B cell (primary cell): Measurements from ENCODE around the gene YEATS2.

Experiments used
- EZH2 ChIP-seq: IDR thresholded peaks from 2 replicates; pipeline ENCODE4 v1.6.1; 2012; ENCODE audit warnings: borderline replicate concordance, low read depth, mild to moderate bottlenecking, moderate library complexity, low read length; ENCODE audit not compliant: insufficient read depth, poor library complexity, severe bottlenecking
- TF ChIP-seq, protein P1 (sequence below): fragments of 200-600 bp; IDR thresholded peaks from one replicate; pipeline ENCODE4 v1.8.0; 2022; ENCODE audit warnings: antibody characterized with exemption, mild to moderate bottlenecking

- TF ChIP-seq, protein P1, sequence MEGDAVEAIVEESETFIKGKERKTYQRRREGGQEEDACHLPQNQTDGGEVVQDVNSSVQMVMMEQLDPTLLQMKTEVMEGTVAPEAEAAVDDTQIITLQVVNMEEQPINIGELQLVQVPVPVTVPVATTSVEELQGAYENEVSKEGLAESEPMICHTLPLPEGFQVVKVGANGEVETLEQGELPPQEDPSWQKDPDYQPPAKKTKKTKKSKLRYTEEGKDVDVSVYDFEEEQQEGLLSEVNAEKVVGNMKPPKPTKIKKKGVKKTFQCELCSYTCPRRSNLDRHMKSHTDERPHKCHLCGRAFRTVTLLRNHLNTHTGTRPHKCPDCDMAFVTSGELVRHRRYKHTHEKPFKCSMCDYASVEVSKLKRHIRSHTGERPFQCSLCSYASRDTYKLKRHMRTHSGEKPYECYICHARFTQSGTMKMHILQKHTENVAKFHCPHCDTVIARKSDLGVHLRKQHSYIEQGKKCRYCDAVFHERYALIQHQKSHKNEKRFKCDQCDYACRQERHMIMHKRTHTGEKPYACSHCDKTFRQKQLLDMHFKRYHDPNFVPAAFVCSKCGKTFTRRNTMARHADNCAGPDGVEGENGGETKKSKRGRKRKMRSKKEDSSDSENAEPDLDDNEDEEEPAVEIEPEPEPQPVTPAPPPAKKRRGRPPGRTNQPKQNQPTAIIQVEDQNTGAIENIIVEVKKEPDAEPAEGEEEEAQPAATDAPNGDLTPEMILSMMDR = no peak
- no peak for TF ChIP-seq EZH2
Observed at GRCh38 chr3:183800243-183800863, 102.8 kb downstream of the YEATS2 start.
